Mucosa of stomach (tissue), 1 donor: ENCODE data around the gene PTGDS.

Source experiments
- H3K27me3 ChIP-seq: one replicate; pipeline ENCODE4 v1.7.0; 2013; ENCODE audit warnings: mild to moderate bottlenecking, low read length; ENCODE audit not compliant: control insufficient read depth, insufficient read depth
- H3K36me3 ChIP-seq: one replicate; pipeline ENCODE4 v1.7.0; 2013; ENCODE audit warnings: low read length; ENCODE audit not compliant: control insufficient read depth, insufficient read depth
- H3K4me1 ChIP-seq: one replicate; pipeline ENCODE4 v1.7.0; 2013; ENCODE audit warnings: mild to moderate bottlenecking, low read length; ENCODE audit not compliant: control insufficient read depth, insufficient read depth
- H3K4me3 ChIP-seq: one replicate; pipeline ENCODE4 v1.7.0; 2013; ENCODE audit warnings: low read length
- H3K9ac ChIP-seq: one replicate; pipeline ENCODE4 v1.7.0; 2013; ENCODE audit warnings: mild to moderate bottlenecking, low read length, moderate library complexity
- H3K9me3 ChIP-seq: one replicate; pipeline ENCODE4 v1.7.0; 2013; ENCODE audit warnings: mild to moderate bottlenecking, low read length, moderate library complexity; ENCODE audit not compliant: control insufficient read depth
- donor health status: Pancreatic carcinoma.

Gene PTGDS

DNA sequence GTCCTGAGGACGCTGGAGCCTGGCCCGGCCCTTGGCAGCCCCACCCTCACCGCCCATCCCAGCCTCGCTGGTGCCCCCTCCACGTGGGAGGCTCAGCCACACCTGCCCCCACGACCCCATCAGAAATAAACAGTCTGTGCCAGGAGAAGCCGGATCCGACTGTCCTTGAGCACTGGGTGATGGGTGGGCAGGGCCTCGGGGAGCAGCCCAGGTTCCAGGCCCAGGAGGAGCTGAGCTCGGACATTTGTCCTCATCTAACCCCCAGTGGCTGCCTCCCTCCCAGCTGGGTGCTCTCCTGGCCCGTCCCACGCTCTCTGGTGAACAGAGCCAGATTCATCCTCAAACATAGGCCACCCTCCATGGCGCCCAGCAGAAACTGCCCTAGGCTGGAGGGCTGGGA, 4.6 kb upstream of the PTGDS start:
- Histone ChIP-seq H3K9ac (no peak overlapping the region), H3K36me3 (no peaks in the 10 kb centered on the region), H3K9me3 (no peaks in the 10 kb centered on the region), H3K4me1 (peaks cover 16% of the 10 kb centered on the region), H3K27me3 (peaks cover 5% of the 10 kb centered on the region), H3K4me3 (no peak overlapping the region)

DNA sequence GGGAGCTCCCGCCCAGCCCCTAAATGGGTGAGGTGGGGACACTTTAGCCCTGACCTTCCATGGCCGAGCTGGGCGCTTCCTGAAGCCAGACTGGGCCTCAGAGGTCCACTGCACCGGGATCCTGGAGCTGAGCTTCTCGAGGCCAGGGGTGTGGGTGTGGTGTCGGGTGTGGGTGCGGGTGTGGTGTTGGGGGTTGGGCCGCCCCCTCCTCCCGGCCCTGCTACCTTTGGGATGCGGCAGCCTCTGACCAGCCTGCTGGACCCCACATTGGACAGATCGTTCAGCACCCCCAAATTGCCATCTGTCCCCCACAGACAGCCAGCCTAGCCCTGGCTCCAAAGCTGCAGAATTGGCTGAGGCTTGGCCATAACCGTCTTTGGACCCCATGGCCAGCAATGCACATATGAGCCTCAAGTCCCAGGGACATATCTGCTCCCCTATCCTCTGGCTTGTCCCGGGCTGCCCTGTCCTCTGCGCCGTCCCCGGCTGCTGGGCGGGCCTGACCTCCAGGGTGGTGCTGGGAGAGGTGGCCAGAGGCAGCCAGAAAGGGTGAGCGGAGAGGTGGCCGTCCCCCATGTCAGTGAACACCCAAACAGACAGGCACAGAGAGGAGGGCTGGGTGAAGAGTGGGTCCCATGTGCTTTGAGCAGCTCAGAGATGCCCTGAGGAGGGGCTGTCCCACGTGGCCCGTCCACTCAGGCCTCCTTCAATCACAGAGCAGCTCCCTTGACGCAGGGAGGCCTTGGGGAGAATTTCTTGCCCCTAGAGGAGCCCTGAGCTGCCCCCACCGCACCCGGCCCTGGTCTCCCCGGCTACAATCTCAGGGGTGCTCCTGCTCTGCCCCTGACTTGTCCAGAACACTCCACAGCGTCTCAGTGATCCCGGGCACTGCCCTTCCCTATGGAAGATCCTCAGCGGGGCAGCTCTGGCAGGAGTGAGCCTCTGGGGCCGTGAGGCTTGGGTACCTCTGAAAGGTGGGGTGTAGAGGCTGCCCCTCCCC, 3.4 kb upstream of the PTGDS start:
- Histone ChIP-seq H3K36me3 (no peaks in the 10 kb centered on the region), H3K4me3 (no peak overlapping the region), H3K9ac (no peak overlapping the region), H3K27me3 (peaks cover 5% of the 10 kb centered on the region), H3K9me3 (no peaks in the 10 kb centered on the region), H3K4me1 (peaks cover 19% of the 10 kb centered on the region)

DNA sequence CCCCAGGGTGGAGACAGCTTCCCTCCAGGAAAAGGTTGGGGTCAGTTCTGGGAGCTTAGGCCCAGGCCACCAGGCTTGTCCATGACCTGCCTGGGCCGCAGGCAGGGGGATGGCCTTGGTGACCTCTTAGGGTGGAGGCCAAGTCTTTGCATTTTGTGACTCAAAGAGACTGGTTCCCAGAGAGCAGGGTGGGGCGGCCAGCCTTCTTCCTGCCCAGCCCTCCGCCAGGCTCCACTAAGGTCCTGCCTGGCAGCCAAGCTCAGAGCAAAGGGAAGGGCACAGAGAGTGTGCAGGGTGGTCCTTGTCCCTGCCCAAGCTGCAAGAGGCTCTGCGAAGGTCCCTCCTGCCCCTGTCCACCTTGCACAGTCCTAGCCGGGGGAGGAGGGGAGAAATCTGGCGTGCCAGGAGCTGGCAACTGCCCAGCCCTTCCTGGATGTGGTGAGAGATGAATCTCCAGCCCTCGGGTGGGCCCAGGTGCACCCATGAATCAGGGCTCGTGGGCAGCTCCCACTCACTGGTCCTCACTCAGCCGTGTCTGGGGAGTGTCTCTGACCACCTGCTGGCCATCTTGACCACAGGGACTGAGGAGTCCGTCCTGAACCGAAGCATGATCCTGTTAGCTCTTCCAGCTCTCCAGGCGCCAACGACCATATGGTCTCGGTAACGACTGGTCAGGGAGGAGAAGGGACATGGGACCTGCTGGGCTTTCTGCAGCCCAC, 2.3 kb upstream of the PTGDS start:
- H3K9me3 ChIP-seq, result no peaks in the 10 kb centered on the region
- H3K9ac ChIP-seq, result no peak overlapping the region
- H3K27me3 ChIP-seq, result peaks cover 5% of the 10 kb centered on the region
- no peaks in the 10 kb centered on the region for H3K36me3 ChIP-seq
- no peak overlapping the region for H3K4me3 ChIP-seq
- H3K4me1 ChIP-seq, result peaks cover 19% of the 10 kb centered on the region

DNA sequence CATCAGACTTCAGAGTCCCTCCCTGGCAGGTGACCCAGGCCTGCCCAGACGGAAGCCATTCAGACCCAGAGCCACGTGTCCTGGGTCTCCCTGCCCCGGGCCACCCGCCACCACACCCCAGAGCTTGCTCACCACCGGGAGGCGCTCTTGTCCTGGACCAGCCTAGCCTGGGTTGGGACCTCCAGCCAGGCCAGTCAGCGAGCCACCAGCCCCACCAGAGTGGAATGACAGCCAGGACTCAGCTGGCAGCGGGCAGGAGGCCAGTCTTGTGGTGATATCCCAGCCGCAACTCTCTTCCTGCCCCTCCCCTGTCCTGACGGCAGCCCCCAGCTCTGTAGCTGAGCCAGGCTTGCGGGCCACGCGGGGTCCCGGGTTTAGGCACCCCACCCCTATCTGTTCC, 1.7 kb upstream of the PTGDS start:
- H3K9me3 ChIP-seq, result no peaks in the 10 kb centered on the region
- no peak overlapping the region for H3K9ac ChIP-seq
- H3K4me1 ChIP-seq, result peaks cover 19% of the 10 kb centered on the region
- no peaks in the 10 kb centered on the region for H3K36me3 ChIP-seq
- H3K4me3 ChIP-seq, result no peak overlapping the region
- H3K27me3 ChIP-seq, result peaks cover 4% of the 10 kb centered on the region

DNA sequence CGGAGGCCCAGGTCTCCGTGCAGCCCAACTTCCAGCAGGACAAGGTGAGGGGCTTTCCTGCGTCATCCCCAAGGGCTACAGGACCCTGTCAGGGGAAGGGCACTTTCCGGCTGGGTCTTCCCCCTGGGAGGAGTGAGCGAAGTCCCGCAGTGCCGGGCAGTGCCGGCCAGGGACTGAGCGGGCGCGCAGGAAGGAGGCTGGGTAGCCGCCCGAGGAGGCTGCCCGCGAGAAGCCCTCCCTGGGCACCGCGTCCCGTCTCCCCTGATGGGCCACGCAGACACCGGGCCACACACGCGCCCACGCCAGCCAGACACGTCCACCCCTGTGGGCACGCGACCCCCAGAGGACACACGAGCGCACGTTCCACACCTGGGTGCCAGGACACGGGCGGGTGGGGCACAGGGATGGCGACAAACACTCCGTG, 357 bp downstream of the PTGDS start:
- Histone ChIP-seq H3K27me3 (peaks cover 3% of the 10 kb centered on the region), H3K36me3 (no peaks in the 10 kb centered on the region), H3K9ac (no peak overlapping the region), H3K4me1 (peaks cover 19% of the 10 kb centered on the region), H3K4me3 (no peak overlapping the region), H3K9me3 (no peaks in the 10 kb centered on the region)

DNA sequence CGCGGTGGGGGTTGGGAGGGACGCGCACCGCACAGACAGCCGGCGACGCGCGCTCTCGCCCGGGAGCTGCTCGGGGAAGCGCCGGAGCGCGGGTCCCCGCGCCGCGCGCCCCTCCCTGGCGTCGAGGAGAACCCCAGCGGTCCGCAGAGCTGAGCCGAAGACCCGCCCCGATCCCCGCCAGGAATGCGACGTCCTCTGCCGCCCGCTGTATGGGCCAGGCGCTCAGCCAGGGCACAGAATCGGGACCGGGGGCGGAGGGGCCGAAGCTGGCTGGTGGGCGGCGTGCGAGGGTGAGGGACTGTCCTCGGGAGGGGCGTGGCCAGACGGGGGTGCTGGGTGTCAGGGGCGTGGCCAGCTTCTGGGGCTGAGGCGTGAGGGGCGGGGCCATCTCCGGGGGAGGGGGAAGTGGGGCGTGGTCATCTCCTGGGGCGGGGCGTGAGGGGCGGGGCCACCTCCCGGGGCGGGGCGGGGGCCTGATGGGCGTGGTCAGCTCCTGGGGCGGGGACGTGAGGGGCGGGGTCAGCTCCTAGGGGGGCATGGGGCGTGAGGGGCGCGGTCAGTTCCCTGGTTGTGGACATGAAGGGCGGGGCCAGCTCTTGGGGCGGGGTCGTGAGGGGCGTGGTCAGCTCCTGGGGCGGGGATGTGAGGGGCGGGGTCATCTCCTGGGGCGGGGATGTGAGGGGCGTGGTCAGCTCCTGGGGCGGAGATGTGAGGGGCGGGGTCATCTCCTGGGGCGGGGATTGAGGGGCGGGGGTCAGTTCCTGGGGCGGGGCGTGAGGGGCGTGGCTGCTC, 965 bp downstream of the PTGDS start:
- Histone ChIP-seq H3K9ac (no peak overlapping the region), H3K36me3 (no peaks in the 10 kb centered on the region), H3K4me3 (no peak overlapping the region), H3K9me3 (no peaks in the 10 kb centered on the region), H3K4me1 (peaks cover 19% of the 10 kb centered on the region), H3K27me3 (peaks cover 5% of the 10 kb centered on the region)

DNA sequence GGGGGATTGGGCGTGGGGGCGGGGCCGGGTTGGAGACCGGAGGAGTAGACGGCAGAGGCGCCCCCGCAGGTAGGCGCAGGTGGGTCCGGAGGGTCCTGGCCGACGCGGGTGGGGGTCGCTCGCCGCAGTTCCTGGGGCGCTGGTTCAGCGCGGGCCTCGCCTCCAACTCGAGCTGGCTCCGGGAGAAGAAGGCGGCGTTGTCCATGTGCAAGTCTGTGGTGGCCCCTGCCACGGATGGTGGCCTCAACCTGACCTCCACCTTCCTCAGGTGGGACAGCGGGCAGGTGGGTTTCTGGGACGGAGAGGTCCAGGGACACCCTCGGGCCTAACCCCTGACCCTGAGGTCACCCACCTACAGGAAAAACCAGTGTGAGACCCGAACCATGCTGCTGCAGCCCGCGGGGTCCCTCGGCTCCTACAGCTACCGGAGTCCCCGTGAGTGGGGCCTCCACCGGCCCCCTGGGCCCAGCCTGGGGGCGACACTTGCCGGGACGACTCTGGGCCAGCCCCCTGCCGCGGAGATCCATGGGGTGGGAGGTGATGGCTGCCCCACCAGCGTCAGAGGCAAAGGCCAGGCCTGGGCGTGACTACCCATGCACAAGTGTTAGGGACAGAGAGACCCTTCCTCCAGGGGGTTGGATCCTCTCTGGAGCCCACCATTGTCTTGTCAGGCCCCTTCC, 1.7 kb downstream of the PTGDS start:
- peaks cover 19% of the 10 kb centered on the region for H3K4me1 ChIP-seq
- no peaks in the 10 kb centered on the region for H3K36me3 ChIP-seq
- H3K27me3 ChIP-seq, result peaks cover 10% of the 10 kb centered on the region
- H3K9me3 ChIP-seq, result no peaks in the 10 kb centered on the region
- no peak overlapping the region for H3K4me3 ChIP-seq
- no peak overlapping the region for H3K9ac ChIP-seq

DNA sequence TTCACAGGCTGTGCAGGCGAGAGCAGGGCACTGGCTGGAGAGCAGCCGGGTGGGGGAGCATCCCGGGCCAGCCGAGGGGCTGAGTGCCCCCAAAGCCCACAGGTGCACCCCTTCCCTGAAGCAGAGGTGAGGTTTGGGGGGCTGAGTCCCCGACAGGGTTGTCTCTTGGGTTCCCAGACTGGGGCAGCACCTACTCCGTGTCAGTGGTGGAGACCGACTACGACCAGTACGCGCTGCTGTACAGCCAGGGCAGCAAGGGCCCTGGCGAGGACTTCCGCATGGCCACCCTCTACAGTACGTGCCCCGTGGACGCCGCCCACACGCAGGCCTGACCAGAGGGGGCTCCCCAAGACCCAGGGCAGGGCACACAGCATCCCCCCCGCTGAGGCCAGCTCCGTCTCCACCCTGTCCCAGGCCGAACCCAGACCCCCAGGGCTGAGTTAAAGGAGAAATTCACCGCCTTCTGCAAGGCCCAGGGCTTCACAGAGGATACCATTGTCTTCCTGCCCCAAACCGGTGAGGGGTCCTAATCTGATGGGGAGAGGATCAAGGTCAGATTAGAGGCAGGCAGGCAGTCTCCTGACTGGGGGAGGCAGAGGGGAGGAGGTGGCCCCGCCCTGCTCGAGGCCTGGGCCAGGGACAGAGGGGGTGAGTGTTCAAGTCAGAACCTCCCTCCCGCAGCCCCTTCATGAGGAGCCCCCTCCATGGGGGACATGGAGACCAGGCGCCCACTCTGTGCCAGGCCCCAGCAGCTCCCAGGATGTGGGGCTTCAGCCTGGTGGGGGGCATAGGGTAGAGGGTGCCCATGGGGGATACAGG, 2.7 kb downstream of the PTGDS start:
- Histone ChIP-seq H3K36me3 (no peaks in the 10 kb centered on the region), H3K27me3 (peaks cover 20% of the 10 kb centered on the region), H3K9me3 (no peaks in the 10 kb centered on the region), H3K4me1 (peaks cover 17% of the 10 kb centered on the region), H3K4me3 (no peak overlapping the region), H3K9ac (no peak overlapping the region)

DNA sequence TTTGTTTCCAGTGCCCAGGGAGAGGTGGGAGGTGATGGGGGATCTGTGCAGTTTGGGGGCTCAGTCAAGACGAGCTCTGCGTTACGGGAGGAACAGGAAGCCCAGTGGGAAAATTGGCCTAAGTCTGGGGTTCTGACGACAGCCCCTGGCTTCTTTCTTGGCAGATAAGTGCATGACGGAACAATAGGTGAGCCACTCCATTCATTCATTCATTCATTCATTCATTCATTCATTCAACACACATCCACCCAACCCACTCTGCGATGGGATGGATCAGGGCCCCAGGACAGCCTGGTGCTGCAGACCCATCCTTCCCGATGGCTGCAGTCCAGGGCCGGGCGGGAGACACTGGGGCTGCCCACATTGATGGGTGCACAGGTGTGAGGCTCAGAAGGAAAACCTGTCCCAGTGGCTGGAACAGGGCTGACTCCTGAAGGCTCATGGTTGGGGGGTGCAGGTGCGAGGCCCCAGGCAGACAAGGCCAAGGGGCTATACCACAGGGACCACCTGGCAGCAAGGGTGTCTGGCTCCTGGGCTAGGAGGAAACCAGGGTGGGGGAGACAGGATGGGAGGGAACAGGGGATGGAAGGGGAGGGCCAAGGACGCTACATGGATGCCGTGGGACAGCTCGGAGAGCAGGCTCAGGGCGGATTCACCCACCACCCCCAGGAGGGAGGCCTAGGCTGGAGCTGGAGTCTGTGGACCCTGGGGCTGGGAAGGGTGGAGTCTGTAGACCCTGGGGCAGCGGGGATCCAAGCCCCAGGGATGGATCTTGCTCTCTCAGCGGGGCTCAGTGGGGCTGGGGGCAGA, 3.6 kb downstream of the PTGDS start:
- Histone ChIP-seq H3K36me3 (no peaks in the 10 kb centered on the region), H3K9ac (no peak overlapping the region), H3K4me1 (peaks cover 8% of the 10 kb centered on the region), H3K9me3 (no peaks in the 10 kb centered on the region), H3K27me3 (peaks cover 28% of the 10 kb centered on the region), H3K4me3 (no peak overlapping the region)

DNA sequence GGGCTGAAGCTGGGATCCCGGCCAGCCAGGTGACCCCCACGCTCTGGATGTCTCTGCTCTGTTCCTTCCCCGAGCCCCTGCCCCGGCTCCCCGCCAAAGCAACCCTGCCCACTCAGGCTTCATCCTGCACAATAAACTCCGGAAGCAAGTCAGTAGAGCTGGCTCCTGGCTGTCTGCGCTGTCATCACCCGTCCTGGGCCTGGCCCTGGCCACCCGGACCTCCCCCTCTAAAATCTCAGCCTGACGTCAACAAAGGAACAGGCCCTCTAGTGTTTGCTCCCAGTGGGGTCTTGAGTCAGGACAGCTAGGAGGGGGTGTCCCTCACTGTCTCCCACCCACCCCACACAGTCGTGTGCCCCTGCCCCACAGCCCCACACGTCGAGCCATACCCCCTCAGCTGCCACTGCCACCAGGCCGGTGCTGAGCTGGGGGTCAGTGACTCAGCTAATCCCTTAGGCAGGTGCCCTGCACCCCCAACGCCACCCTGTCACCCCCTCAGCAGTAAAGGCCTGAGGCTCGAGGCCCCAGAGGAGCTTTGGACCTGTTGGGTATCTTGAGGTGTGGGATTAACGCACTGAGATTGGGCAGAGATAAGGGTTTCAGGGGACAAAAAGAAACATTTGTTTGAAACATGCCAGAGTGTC, 4.4 kb downstream of the PTGDS start:
- H3K9me3 ChIP-seq, result no peaks in the 10 kb centered on the region

More for the DNA sequence above, 4.4 kb downstream of the PTGDS start:
- Histone ChIP-seq H3K9ac (no peak overlapping the region), H3K4me1 (peaks cover 7% of the 10 kb centered on the region), H3K27me3 (peaks cover 31% of the 10 kb centered on the region), H3K36me3 (no peaks in the 10 kb centered on the region), H3K4me3 (no peak overlapping the region)
